Measurements from ENCODE around the gene ZYX. TPM values are rescaled to one million over a fixed set of nuclear protein-coding genes. Genes with fewer than 3 reads are reported as not detected.

ZYX gene
- total RNA-seq, 4 donors from 2014 or later: 26.9 to 79.9 (median 56.7) TPM

GRCh38 chr7:143347950-143348349, 33.2 kb upstream of the ZYX start:
- TF ChIP-seq, protein P1, sequence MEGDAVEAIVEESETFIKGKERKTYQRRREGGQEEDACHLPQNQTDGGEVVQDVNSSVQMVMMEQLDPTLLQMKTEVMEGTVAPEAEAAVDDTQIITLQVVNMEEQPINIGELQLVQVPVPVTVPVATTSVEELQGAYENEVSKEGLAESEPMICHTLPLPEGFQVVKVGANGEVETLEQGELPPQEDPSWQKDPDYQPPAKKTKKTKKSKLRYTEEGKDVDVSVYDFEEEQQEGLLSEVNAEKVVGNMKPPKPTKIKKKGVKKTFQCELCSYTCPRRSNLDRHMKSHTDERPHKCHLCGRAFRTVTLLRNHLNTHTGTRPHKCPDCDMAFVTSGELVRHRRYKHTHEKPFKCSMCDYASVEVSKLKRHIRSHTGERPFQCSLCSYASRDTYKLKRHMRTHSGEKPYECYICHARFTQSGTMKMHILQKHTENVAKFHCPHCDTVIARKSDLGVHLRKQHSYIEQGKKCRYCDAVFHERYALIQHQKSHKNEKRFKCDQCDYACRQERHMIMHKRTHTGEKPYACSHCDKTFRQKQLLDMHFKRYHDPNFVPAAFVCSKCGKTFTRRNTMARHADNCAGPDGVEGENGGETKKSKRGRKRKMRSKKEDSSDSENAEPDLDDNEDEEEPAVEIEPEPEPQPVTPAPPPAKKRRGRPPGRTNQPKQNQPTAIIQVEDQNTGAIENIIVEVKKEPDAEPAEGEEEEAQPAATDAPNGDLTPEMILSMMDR (IDR thresholded peaks at IDR 0.05; ENCODE audit: low read depth): no peak

- TF ChIP-seq, protein P1 (IDR thresholded peaks at IDR 0.05; ENCODE audit: low read depth): no peak
Observed at GRCh38 chr7:143351060-143351459, 30.1 kb upstream of the ZYX start.

- TF ChIP-seq, protein P1 (IDR thresholded peaks at IDR 0.05; ENCODE audit: low read depth): no peak
Observed at GRCh38 chr7:143351574-143351973, 29.6 kb upstream of the ZYX start.

GRCh38 chr7:143352531-143353002, 28.6 kb upstream of the ZYX start:
- TF ChIP-seq, protein P1 (IDR thresholded peaks at IDR 0.05; ENCODE audit: low read depth): no peak

DNA sequence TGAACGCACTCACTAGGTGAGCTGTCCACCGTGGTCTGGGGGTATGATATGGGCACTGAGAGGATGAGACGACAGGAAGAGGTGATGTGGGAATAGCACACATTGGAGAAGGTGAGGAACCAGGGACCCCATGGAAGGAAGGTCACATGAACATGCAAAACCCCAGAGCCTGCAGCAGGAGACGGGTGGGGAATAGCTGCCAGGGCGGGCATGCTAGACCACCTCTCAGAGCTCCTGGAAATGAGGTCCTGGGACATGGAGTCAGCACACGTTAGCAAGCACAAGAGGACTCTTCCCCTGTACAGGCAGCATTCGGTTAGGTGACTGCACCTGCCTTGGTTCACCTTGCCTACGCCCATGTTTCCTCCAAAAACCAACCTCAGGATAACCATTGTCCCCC, 26.8 kb upstream of the ZYX start:
- TF ChIP-seq, protein P1 (IDR thresholded peaks at IDR 0.05; ENCODE audit: low read depth): no peak

- TF ChIP-seq, protein P1 (IDR thresholded peaks at IDR 0.05; ENCODE audit: low read depth): no peak
Observed at GRCh38 chr7:143354965-143355364, 26.2 kb upstream of the ZYX start.

DNA sequence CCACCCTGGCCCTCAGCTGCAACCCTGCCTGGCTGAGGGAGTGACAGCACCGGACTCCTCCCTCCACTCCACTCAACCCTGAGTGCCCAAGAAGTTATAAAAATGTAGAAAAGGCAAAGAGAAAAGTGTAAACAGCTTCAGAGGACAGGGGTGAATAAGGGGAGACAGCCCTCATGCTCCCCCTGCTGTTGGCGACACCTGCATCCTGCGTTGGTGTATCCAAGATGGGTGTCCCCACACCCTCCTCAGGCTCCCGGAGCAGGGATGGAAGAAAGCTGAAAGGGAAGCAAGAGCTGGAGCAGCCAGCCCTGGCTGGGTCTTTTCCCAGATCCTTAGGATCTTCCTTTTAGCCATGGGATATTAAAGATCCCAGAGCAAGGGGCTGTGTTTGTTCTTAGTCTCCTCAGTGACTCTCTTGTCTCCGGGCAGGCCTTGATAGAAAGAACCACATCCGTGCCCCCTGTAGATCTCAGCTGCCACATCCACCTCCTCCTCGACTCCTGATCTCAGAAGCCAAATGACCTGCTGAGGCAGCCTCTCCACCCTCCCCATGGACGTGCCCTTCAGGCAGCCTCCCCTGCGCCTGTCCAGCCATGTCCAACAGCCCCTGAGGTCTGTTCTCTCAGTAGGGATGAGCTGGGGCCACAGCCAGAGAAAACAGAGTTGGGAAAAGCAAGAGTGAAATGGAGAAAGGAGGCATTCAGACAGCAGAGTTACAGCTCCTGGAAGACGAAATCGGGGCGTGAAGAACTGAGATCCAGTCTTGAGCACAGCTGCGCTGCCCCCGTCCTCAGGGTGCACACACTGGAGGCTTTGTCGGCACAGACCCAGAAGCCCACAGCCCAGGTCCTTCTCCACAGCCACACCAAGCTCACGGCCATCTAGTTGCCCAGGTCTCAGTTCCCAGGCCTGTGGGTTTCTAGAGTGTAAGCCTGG, 25.4 kb upstream of the ZYX start:
- TF ChIP-seq, protein P1 (IDR thresholded peaks at IDR 0.05; ENCODE audit: low read depth): no peak
